IPS DF 4.7 (cell line): ENCODE measurements around the gene SDR42E2.
"Not testable (repeated sequence)": the region's sequence is repeated elsewhere in the genome, so short reads cannot be mapped to it uniquely, and the experiment has no call there.

Experiments
- DNase-seq: peaks from one replicate; pipeline ENCODE4 v3.0.0-alpha.2; 2013; ENCODE audit warnings: low spot score; ENCODE audit errors: extremely low read depth

Gene SDR42E2

GRCh38 chr16:22161401-22161800, 905 bp upstream of the SDR42E2 start:
- no peak for DNase-seq

GRCh38 chr16:22162656-22163009, 327 bp downstream of the SDR42E2 start:
- DNase-seq: no peak

GRCh38 chr16:22163806-22164205, 1.5 kb downstream of the SDR42E2 start:
- DNase-seq: no peak

- no peak for DNase-seq
These were observed 2.2 kb downstream of the SDR42E2 start for GRCh38 chr16:22164482-22164881.

- DNase-seq: no peak
These were observed 3.4 kb downstream of the SDR42E2 start for GRCh38 chr16:22165508-22166285.

- no peak for DNase-seq
These were observed 9.6 kb downstream of the SDR42E2 start for GRCh38 chr16:22171953-22172352.

- DNase-seq: not testable (repeated sequence)
These were observed 10.3 kb downstream of the SDR42E2 start for GRCh38 chr16:22172642-22173041.

GRCh38 chr16:22174642-22175041, 12.3 kb downstream of the SDR42E2 start:
- DNase-seq: no peak

GRCh38 chr16:22177968-22178930, 15.9 kb downstream of the SDR42E2 start:
- no peak for DNase-seq

- DNase-seq: no peak
These were observed 19.1 kb downstream of the SDR42E2 start for GRCh38 chr16:22181426-22181825.

GRCh38 chr16:22181843-22182242, 19.5 kb downstream of the SDR42E2 start:
- no peak for DNase-seq

- no peak for DNase-seq
These were observed 21.0 kb downstream of the SDR42E2 start for GRCh38 chr16:22183335-22183734.

- no peak for DNase-seq
These were observed 21.8 kb downstream of the SDR42E2 start for GRCh38 chr16:22183901-22184614.

GRCh38 chr16:22184615-22184968, 22.3 kb downstream of the SDR42E2 start:
- no peak for DNase-seq

- no peak for DNase-seq
These were observed 24.2 kb downstream of the SDR42E2 start for GRCh38 chr16:22186517-22186916.

- no peak for DNase-seq
These were observed 25.9 kb downstream of the SDR42E2 start for GRCh38 chr16:22188267-22188594.

- DNase-seq: no peak
These were observed 26.5 kb downstream of the SDR42E2 start for GRCh38 chr16:22188595-22189442.

- no peak for DNase-seq
These were observed 27.3 kb downstream of the SDR42E2 start for GRCh38 chr16:22189473-22190080.

- no peak for DNase-seq
These were observed 27.9 kb downstream of the SDR42E2 start for GRCh38 chr16:22190081-22190775.
